ENCODE measurements around the gene GALNT18. TPM values are rescaled to one million over a fixed set of nuclear protein-coding genes. Genes with fewer than 3 reads are reported as not detected.

GALNT18 gene
- total RNA-seq, 2 donors from 2014 or later, result not detected

GRCh38 chr11:11229647-11230046, 392.2 kb downstream of the GALNT18 start:
- peaks cover 2% of the 10 kb centered on the region for H3K4me1 Mint-ChIP-seq
- ATAC-seq (no peak), DNase-seq (no peak)
- no peak overlapping the region for H3K27ac Mint-ChIP-seq
- H3K4me3 Mint-ChIP-seq, result no peak overlapping the region
- H3K36me3 Mint-ChIP-seq (ENCODE audit: low read depth), result peaks cover 6% of the 10 kb centered on the region
- H3K27me3 Mint-ChIP-seq, result peaks cover 52% of the 10 kb centered on the region
- no peaks in the 10 kb centered on the region for H3K9me3 ChIP-seq (ENCODE audit: control insufficient read depth, low read length, poor library complexity, severe bottlenecking)

- H3K4me1 Mint-ChIP-seq, result no peaks in the 10 kb centered on the region
Observed at GRCh38 chr11:11227296-11228085, 394.3 kb downstream of the GALNT18 start.

More at GRCh38 chr11:11227296-11228085, 394.3 kb downstream of the GALNT18 start:
- H3K27ac Mint-ChIP-seq, result no peak overlapping the region
- H3K9me3 ChIP-seq (ENCODE audit: control insufficient read depth, low read length, poor library complexity, severe bottlenecking), result no peaks in the 10 kb centered on the region
- H3K4me3 Mint-ChIP-seq, result no peak overlapping the region
- DNase-seq (no peak), ATAC-seq (no peak)
- H3K36me3 Mint-ChIP-seq (ENCODE audit: low read depth), result peaks cover 6% of the 10 kb centered on the region
- H3K27me3 Mint-ChIP-seq, result peaks cover 35% of the 10 kb centered on the region

Other genes starting within 250 kb of the GALNT18 start
- 10 to 100 TPM; 71.5 to 82.3 TPM for gene USP47, start 220.0 kb upstream of the GALNT18 start, total RNA-seq

All from T-helper 17 cell (primary cell).